HG03442 (cell line): ENCODE results near the gene AMD1.
A peak's percentile ranks its signal among the peaks of the same experiment; 100 is the strongest.

ENCODE experiments used
- ATAC-seq: cut with Tn5 transposase; IDR thresholded peaks from one replicate; pipeline ENCODE4 v1.9.1; 2021; ENCODE audit warnings: mild to moderate bottlenecking, moderate library complexity; ENCODE audit not compliant: unreplicated experiment

The AMD1 gene

DNA sequence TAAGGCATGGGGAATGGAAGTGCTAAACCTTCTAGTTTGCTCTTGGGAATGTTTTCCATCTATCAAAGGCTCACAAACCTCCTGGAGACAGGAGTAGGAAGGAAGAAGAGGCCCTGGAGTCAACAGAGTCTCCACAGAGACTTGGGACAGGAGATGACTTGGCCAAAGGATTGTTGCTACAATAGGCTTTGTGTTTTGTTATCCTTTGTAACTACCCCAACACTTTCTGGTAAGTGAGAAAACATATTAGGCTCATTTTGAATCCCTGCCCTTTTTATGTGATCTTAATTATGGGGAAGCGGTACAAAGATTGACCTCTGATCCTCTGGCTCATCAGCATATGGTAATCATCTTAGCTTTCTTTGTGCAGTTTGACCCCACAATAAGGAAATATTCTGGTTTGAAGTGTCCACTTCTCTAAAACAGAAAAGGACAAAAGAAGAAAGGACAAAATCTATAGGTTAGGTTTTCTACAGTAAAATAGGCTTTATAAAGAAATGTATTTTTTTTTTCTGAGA is 59.9 kb downstream of the AMD1 start:
- no peak for ATAC-seq

DNA sequence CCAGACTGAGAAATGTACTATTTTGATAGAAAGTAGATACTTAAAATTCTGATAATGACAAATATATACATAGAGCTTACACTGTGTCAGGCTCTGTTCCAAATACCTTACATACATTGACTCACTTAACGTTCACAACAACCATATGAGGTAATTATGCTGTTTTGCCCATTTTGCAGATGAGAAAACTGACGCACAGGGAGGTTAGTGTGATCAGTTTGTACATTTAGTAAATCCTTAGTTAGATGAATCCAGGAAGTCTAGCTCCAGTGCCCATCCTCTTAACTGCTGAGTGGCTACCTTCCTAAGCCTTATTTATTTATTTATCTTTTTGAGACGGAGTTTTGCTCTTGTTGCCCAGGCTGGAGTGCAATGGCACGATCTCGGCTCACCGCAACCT is 60.6 kb downstream of the AMD1 start:
- no peak for ATAC-seq

DNA sequence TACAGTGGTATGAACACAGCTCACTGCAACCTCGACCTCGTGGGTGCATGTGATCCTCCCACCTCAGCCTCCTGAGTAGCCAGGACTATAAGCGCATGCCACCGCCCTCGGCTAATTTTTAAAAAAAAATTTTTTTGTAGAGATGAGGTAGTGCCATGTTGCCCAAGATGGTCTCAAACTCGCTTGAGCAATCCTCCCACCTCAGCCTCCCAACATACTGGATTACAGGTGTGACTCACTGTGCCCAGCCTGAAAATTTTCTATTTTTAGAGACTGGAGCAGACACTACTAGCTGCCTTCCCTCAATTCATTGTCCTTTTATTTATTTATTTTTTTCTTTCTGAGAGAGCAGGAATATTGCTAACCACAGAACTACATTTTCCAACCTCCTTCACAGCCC is 63.6 kb downstream of the AMD1 start:
- ATAC-seq: no peak

DNA sequence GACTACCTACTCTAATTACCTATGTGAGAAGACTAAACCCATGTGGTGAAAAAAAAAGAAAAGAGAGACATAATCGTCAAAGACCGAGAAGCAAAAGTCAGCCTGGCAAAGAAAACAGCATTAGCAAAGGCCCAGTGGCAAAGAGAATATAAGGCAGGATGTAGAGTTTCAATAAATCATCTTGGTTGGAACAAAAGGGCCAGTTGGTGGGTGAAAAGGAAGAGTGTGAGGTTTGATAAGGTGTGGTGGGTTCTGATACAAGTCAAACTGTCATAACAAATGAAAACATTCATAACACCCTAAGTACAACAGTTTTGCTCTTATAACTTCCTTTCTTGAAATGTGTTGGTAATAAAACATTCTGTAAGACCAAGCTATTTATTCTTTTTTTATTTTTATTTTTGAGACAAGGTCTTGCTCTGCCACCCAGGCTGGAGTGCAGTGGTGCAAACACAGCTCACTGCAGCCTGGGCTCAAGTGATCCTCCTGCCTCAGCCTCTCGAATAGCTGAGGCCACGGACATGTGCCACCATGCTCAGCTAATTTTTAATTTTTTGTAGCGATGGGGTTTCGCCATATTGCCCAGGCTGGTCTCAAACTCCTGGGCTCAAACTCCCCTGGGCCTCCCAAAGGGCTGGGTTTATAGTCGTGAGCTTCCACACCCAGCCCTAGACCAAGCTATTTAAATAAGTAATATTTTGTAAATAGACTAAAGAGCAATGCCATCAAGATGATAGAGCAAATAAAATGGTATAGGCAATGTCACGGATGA is 65.0 kb downstream of the AMD1 start:
- no peak for ATAC-seq

DNA sequence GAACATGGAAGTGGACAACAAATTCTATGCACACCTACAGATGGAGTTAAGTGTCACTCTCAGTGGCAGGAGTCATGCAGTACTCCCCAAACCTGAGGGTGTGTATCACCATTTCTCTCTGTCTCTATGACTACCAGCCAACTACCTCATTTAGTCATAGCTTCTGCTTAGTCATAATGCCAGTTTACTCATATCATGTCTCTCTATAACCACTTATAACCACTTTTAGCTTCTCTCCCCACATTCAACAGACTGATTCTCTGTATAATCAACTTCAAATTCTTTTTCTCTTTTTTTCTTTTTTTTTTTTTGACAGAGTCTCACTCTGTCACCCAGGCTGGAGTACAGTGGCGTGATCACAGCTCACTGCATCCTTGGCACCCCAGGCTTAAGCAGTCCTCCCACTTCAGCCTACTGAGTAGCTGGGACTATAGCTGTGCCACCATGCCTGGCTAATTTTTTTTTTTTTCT is 70.1 kb downstream of the AMD1 start:
- peak; percentile 100 for ATAC-seq
